Choroid plexus epithelial cell (primary cell): ENCODE results near the gene MBD4.

ENCODE experiments used
- DNase-seq: peaks from one replicate; pipeline ENCODE4 v3.0.0-alpha.2; 2010; ENCODE audit warnings: low read depth
- H3K4me3 ChIP-seq: 2 replicates; pipeline ENCODE4 v1.5.1; 2011; ENCODE audit warnings: low read depth, mild to moderate bottlenecking, control low read depth, low read length, moderate library complexity
- CTCF ChIP-seq: conservative IDR thresholded peaks from 2 replicates; pipeline ENCODE4 v1.5.1; 2011; ENCODE audit warnings: low read depth, mild to moderate bottlenecking, control low read depth, inconsistent platforms, low read length, moderate library complexity

The MBD4 gene

GRCh38 chr3:129429602-129430001 is 10.1 kb downstream of the MBD4 start:
- TF ChIP-seq CTCF = no peak
- DNase-seq = no peak
- H3K4me3 ChIP-seq = no peak overlapping the region

- no peak for TF ChIP-seq CTCF
- no peak overlapping the region for H3K4me3 ChIP-seq
- DNase-seq = peak; percentile 8
These were observed 10.7 kb downstream of the MBD4 start for GRCh38 chr3:129429080-129429451.

DNA sequence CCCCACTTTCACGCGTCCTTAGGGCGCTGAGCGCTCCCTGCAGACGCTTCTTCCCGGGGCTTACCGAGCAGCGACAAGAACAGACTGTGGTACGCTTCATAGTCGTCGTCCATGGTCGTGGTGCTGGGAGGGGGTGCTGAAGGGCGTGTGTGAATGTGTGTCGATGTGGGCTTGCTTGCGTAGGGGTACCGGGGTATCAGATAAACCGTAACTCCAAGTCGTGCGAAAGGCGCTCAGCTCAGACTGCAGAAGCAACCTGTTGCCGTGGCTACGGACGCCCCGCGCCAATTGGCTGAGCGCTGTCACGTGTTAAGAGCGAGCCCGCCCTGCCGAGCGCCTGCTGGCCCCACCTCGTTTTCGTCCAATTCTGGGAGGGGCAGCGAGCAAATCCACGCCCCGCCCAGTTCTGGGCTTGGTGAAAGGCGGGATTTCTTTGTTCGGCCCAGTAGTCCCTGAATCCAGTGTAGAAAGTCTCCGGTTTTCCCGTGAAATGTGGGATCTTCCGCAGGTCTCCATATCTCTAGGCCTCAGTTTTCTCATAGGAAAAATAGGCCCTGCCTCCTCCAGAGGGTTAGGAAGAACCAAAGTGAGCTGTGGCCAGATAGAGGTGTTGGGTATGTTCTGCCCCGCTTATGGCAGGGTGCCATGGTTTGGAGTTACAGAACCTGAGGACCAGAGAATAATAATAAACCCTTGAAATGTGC is 11.2 kb downstream of the MBD4 start, which contains the start of gene EFCAB12:
Gene EFCAB12 (minus strand): TSS at position 261 of the 704 bp plus-strand sequence. CDS start 148 bp downstream, at position 113.
- peak within 1 kb of the TSS; percentile 66 for H3K4me3 ChIP-seq
- peak; percentile 96 for DNase-seq
- TF ChIP-seq CTCF = peak; percentile 29

DNA sequence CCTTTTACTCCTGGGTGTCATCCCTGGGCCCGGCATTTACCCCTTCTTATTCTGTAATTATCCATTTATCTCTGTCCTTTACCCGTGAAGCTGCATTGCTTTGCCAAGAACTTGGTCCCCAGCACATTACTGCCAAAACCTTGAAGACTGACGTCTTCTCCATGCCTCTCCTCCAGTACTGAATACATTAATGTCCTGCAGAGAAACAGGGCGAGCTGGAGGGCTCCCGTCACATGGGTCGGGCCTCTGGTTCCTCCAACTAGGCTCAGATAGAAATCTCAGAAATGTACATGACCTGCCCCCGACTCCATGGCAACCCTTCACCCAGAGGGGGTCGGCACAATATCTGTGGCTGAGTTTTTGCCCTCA is 11.8 kb downstream of the MBD4 start:
- no peak for TF ChIP-seq CTCF
- H3K4me3 ChIP-seq = peak overlapping the region; percentile 66
- DNase-seq = peak; percentile 41

DNA sequence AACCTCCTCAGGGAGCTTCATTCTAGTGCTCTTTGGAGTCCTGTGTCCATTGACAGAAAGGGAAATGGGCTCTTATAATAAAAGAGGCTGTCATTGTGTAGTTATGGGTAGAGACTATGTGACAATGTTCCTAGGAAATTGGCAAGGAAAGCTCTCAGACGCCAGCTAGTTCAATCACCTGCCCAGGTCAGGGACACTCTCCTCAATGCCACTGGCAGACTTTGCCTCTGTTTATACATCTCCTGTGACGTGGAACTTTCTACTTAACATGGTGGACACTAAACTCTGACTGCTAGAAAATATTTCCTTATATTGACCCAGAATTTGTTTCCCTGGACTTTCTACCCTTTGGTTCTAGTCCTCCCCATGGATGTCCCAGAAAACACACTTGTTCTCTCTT is 14.1 kb downstream of the MBD4 start:
- no peak overlapping the region for H3K4me3 ChIP-seq
- no peak for TF ChIP-seq CTCF
- DNase-seq = no peak

DNA sequence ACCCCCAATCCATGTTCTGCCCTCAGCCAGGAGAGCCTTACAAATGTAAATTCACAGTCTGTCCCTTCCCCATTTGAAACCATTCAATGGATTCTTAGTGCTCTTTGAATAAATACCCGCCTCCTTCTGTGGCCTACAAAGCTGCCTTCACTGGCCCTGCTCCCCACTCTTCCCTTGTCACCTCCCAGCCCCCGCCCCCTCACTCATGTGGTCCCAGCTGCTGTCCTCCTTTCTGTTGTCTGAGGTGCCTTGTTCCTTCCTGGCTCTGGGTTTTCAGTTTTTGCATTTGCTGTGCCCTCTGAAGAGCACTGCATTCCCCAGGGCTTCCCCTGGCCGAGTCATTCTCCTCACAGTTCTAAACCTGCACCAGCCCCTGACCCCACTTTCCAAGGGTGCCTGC is 14.5 kb downstream of the MBD4 start:
- no peak overlapping the region for H3K4me3 ChIP-seq
- TF ChIP-seq CTCF = no peak
- DNase-seq = no peak

DNA sequence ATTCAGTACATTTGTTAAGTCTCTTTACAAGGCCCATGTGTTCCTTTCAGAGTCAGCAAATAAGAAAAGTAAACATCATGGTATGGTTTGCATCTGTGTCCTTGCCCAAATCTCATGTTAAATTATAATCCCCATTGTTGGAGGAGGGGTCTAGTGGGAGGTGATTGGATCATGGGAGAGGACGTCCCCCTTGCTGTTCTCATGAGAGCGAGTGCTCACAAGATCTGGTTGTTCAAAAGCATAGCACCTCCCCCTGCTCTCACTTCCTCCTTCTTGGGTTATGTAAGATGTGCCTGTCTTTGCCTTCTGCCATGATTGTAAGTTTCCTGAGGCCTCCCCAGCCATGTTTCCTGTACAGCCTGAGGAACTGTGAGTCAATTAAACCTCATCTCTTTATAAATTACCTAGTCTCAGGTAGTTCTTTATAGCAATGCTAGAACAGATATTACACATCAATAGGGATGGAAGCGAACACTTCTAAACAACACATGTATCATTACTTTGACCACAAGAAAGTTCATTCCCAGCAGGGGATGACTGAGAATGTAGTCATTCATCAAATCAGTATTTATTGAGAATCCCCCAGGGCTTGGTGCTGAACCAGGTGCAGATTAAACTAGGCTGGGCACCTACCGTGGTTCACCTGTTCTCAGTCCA is 15.4 kb downstream of the MBD4 start:
- no peak overlapping the region for H3K4me3 ChIP-seq
- DNase-seq = peak; percentile 73
- TF ChIP-seq CTCF = no peak
